ENCODE measurements around the gene ZIC1. TPM values are rescaled to one million over a fixed set of nuclear protein-coding genes. Genes with fewer than 3 reads are reported as not detected.

The ZIC1 gene
- total and polyA plus RNA-seq, 2 of the 4 experiments (the other 2 are of a cell fraction), result not detected

- Histone ChIP-seq H3K4me3 (ENCODE audit: insufficient read depth, low read depth, low read length) (no peak overlapping the region), H2BK20ac (ENCODE audit: low read depth, low read length) (no peak overlapping the region), H3K4me1 (ENCODE audit: control insufficient read depth, insufficient read depth, low read length) (no peaks in the 10 kb centered on the region), H2BK15ac (ENCODE audit: low read depth, low read length) (no peak overlapping the region), H3K79me1 (ENCODE audit: low read depth in 1 of 2, low read length in 2 of 2) (no peaks in the 10 kb centered on the region), H3K9me1 (ENCODE audit: insufficient read depth, low read length) (no peaks in the 10 kb centered on the region), H3K4me2 (ENCODE audit: low read depth, low read length) (no peak overlapping the region), H2AK5ac (ENCODE audit: low read depth, low read length) (no peak overlapping the region), H2BK5ac (ENCODE audit: low read depth, low read length, poor library complexity, severe bottlenecking) (no peak overlapping the region), H3K56ac (ENCODE audit: extremely low read depth, insufficient read depth, low read length) (no peak overlapping the region), H2AK9ac (replicated peaks; ENCODE audit: low read depth, low read length, poor library complexity) (no peak overlapping the region), H3K4ac (ENCODE audit: low read depth, low read length) (no peak overlapping the region), H3K27ac (ENCODE audit: insufficient read depth, low read length) (no peak overlapping the region), H3K27me3 (ENCODE audit: control insufficient read depth, insufficient read depth, low read length) (peaks cover 79% of the 10 kb centered on the region), H3K14ac (replicated peaks; ENCODE audit: low read depth, low read length) (no peak overlapping the region), H3K23ac (ENCODE audit: low read depth, low read length) (no peak overlapping the region), H3K9me3 (ENCODE audit: control insufficient read depth, insufficient read depth, low read length) (peaks cover 20% of the 10 kb centered on the region), H3K36me3 (ENCODE audit: control insufficient read depth, insufficient read depth, low read length) (no peaks in the 10 kb centered on the region), H4K5ac (ENCODE audit: low read depth, low read length) (no peak overlapping the region), H4K20me1 (ENCODE audit: insufficient read depth, low read length) (no peaks in the 10 kb centered on the region), H3K18ac (ENCODE audit: low read depth, low read length) (no peak overlapping the region), H2AFZ (replicated peaks; ENCODE audit: low read length, poor library complexity) (no peak overlapping the region), H4K8ac (ENCODE audit: low read depth in 2 of 2, low read length in 2 of 2) (no peak overlapping the region), H3K9ac (ENCODE audit: low read depth, low read length) (no peak overlapping the region), H4K91ac (ENCODE audit: insufficient read depth, low read depth, low read length) (no peak overlapping the region), H2BK120ac (ENCODE audit: low read depth, low read length) (no peak overlapping the region)
- WGBS, 2 experiments (ENCODE audit: extremely low coverage in 2 of 2, insufficient read length in 1 of 2), result no CpG with 5 or more reads among the region's 32 CpGs
- TF ChIP-seq CHD1 (IDR thresholded peaks at IDR 0.05; ENCODE audit: low read depth, low read length) (no peak), NFE2L2 (IDR thresholded peaks at IDR 0.05; ENCODE audit: low read depth, low read length) (no peak), POLR2A (IDR thresholded peaks at IDR 0.05; ENCODE audit: low read depth, low read length) (no peak), MAFK (IDR thresholded peaks at IDR 0.05; ENCODE audit: low read depth, low read length) (no peak), CEBPB (IDR thresholded peaks at IDR 0.05; ENCODE audit: low read depth, low read length) (no peak), USF2 (IDR thresholded peaks at IDR 0.05; ENCODE audit: low read depth, low read length) (no peak), RAD21 (IDR thresholded peaks at IDR 0.05; ENCODE audit: low read length) (no peak), RCOR1 (IDR thresholded peaks at IDR 0.05; ENCODE audit: insufficient replicate concordance, low read length) (no peak), MAZ (IDR thresholded peaks at IDR 0.05; ENCODE audit: borderline replicate concordance, low read depth, low read length) (no peak), CTCF (conservative IDR thresholded peaks at IDR 0.05; ENCODE audit: low read depth, low read length) (no peak), BHLHE40 (IDR thresholded peaks at IDR 0.05; ENCODE audit: low read depth, low read length) (no peak), SMC3 (IDR thresholded peaks at IDR 0.05; ENCODE audit: low read depth, low read length) (no peak), FOS (IDR thresholded peaks at IDR 0.05; ENCODE audit: low read depth, low read length) (no peak)
- DNase-seq (no peak), ATAC-seq (ENCODE audit: low read depth) (no peak)
- ChIA-PET POLR2A (ENCODE audit: unreplicated experiment) (no interaction called here), CTCF (no interaction called here)
- in situ Hi-C loops (cut with MboI; ENCODE audit: low sequenced_read_pairs) (no loop called here), intact Hi-C loops (cut with micrococcal nuclease) (no loop called here), dilution Hi-C loops (cut with HindIII; ENCODE audit: low sequenced_read_pairs, unreplicated experiment) (no loop called here)
- no TSS peak for BruUV-seq (replicated peaks)
Observed at GRCh38 chr3:147420353-147421183, 11.4 kb downstream of the ZIC1 start.

All from IMR-90 (cell line).